GM18502 (cell line): ENCODE data around the gene TAS2R40.
"Not testable (repeated sequence)": the region's sequence is repeated elsewhere in the genome, so short reads cannot be mapped to it uniquely, and the experiment has no call there.

ENCODE experiments used
- ATAC-seq: cut with Tn5 transposase; IDR thresholded peaks from one replicate; pipeline ENCODE4 v1.9.1; 2021; ENCODE audit warnings: mild to moderate bottlenecking; ENCODE audit not compliant: unreplicated experiment, poor library complexity

TAS2R40 gene

DNA sequence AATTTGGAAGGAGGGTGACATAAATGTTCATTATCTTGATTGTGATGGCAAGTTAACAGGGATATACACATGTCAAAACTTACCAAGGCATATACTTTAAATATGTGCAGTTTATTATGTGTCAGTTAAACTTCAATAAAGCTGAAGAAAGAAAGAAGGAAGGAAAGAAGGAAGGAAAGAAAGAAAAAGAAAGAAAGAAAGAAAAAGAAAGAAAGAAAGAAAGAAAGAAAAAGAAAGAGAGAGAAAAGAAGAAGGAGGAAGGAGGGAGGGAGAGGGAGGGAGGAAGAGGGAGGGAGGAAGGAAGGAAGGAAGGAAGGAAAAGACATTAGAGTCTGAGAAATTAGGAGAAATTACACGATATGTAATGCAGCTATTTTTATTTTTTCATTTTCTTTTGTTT, 25.5 kb downstream of the TAS2R40 start:
- no peak for ATAC-seq

DNA sequence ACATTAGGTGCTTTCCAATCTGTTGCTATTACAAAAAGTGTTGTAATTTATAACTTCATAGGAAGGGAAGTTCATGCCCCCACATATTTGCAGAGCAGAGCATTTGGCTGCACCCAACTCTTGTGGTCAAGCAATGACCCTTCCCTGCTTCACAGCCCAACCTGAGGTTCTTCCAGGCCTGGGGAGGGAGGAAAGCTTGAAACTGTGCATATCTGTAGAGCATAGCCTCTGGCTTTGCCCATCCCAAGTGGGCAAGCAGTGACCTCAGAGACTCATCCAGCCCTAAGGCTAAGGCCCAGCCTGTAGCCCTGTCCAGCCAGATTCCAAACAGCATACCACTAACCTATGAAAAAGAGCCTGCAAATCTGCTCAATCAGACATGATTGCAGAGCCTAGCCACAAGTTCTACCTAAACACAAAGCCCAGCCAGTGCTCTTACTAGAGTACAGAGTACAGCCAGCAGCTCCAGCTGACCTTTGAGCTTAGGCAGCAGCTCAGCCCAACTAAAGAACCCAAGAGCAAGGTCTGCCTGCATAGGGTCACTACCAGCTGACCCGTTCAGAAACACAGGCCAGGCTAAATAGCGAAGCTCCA, 27.0 kb downstream of the TAS2R40 start:
- ATAC-seq, result no peak

DNA sequence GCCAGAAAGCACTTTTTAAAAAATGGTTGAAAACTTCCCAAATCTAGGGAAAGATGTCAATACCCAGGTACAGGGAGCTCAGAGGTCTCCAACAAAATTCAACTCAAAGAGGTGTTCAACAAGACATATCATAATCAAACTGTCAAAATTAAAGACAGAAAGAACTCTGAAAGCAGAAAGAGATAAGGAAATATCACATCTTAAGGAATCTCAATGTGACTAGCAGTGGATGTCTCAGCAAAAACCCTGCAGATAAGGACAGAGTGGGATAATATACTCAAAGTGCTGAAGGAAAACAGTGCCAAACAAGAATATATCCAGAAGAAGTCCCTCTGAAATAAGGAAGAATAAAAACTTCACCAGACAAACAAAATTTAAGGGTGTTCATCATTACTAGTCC, 28.4 kb downstream of the TAS2R40 start:
- no peak for ATAC-seq

DNA sequence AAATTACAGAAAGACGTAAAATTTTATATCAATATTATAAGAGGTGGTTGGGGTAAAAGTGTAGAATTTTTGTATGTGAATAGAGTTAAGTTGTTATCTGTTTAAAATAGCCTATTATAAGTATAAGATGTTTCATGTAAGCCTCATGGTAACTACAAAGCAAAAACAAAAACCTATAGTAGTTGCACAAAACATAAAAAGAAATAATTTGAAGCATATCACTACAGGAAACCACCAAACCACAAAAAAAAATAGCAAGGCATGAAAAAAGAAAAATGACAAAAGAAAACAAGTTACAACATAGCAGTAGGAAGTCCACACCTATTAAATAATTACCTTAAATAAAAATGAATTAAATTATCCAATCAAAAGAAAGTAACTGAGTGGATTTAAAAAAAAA, 29.0 kb downstream of the TAS2R40 start:
- no peak for ATAC-seq

DNA sequence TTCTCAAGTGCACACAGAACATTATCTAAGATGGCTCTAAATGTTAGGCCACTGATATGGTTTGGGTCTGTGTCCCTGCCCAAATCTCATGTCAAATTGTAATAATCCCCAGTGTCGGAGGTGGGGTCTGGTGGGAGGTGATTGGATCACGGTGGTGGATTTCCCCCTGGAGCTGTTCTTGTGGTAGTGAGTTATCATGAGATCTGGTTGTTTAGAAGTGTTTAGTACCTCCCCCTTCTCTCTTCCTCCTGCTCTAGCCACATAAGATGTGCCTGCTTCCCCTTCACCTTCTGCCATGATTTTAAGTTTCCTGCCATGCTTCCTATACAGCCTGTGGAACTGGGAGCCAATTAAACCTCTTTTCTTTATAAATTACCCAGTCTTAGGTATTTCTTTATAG, 30.2 kb downstream of the TAS2R40 start:
- ATAC-seq, result no peak

DNA sequence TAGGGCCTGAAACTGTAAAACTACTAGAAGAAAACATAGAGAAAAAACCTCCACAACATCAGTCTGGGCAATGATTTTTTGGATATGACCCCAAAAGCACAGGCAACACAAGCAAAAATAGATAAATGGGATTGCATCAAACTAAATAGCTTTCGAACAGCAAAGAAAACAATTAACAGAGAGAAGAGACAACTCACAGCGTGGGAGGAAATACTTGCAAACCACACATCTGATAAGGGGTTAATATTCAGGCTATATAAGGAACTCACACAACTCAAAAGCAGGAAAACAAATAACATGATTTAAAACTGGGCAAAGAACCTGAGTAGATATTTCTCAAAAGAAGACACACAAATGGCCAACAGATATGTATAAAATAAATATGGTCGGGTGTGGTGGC, 33.7 kb downstream of the TAS2R40 start:
- no peak for ATAC-seq

DNA sequence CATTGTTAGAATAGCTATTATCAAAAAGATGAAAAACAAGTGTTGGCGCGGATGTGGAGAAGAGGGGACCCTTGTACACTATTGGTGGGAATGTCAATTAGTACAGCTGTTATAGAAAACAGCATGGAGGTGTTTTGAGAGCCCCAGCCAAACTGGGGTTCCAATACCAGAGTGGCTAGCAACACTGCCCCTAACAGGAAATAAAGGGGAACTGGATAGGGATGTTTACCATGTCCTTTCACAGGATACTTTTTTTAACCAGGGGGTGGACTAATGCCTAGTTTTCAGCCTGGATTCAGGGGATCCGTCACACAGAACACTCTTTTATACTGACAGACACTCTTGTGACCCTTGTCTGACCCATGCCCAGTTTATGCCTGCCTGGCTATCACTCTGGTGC, 34.5 kb downstream of the TAS2R40 start:
- ATAC-seq, result no peak

DNA sequence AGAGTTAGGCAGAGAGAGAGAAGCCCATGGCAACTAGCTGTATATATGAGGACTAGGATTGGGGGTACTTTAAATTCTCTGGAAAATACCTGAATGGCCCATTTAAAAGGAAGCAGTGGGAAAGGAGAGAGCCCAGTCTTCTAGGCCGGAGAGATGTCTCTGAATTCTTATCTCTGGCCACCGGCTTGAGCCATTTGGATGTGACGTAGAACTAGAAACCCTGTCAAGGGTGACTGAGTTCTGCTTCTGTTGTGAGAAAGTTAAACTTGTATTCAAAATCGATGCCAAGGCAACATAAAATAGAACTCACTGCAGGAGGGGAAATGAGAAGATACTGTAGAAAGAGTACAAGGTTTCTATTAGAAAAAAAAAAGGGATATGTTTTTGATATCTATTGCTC, 35.1 kb downstream of the TAS2R40 start:
- peak; percentile 86 for ATAC-seq

DNA sequence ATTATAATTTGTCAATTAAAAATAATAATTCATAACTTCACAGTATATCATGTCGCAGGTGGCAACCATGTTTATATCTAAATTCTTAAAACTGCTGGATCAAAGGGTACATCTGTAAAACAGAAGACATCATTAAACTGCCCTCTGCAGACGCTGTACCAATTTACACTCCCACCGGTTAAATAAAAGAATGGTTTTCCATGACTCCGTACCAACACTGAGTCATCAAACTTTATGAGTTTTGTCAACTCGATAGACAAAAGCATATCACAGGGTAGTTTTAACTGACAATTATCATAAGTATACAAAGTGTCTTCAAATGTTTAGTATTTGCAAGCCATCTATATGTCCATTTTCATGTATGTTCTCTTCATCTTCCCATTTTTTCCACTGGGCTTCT, 35.7 kb downstream of the TAS2R40 start:
- no peak for ATAC-seq

DNA sequence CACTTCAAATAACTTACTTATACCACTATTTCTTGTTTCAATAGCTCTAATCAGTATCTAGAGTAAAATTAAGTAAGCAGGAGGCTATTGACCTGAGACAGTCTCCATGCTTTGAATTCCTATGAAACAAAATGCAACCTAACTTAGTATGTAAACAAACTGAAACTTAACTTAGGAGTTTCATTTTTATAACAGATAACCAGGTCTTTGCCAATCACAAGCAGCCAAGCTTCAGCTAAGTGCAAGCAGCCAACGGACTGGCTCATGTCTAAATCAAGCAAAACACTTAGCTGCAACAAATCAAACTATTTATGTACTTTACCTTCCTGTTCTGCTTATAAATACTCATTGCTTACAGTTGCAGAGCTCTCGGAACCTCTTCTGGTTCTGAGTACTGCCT, 37.0 kb downstream of the TAS2R40 start:
- ATAC-seq, result peak; percentile 37

DNA sequence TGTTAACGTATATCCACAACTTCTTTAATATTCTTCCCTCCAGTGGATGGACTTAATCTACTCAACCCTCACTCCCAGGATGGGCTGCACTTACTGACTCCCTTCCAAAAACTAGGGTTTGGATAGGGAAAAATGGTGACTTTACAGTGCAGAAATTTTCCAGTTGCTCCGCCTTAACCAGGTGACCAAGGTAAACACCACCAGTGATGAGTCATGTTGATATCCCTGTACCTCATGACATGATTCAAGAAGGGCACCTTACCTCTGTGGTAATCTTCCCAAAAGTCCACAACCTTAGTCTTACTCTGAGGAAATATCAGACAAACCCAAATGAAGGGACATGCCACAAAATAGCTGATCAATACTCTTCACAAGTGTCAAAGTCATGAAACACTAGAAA, 37.9 kb downstream of the TAS2R40 start:
- ATAC-seq, result no peak

DNA sequence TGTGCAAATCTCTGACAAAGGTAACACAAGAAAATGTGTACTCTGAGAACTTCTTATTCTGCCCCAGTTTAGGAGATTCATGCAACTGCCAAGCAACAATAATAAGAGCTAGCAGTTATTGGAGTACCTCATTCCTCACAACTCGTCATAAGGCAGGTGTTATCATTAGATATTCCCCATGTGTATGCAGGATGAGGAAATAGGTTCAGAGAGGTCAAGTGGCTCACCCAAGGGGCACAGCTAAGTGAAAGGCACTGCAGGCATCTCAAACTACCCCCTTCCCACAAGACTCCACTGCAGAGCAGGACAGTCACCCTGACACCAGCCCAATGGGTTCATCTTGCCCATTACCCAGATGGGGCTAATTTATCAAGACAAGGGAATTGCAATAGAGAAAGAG, 40.1 kb downstream of the TAS2R40 start:
- ATAC-seq, result no peak

DNA sequence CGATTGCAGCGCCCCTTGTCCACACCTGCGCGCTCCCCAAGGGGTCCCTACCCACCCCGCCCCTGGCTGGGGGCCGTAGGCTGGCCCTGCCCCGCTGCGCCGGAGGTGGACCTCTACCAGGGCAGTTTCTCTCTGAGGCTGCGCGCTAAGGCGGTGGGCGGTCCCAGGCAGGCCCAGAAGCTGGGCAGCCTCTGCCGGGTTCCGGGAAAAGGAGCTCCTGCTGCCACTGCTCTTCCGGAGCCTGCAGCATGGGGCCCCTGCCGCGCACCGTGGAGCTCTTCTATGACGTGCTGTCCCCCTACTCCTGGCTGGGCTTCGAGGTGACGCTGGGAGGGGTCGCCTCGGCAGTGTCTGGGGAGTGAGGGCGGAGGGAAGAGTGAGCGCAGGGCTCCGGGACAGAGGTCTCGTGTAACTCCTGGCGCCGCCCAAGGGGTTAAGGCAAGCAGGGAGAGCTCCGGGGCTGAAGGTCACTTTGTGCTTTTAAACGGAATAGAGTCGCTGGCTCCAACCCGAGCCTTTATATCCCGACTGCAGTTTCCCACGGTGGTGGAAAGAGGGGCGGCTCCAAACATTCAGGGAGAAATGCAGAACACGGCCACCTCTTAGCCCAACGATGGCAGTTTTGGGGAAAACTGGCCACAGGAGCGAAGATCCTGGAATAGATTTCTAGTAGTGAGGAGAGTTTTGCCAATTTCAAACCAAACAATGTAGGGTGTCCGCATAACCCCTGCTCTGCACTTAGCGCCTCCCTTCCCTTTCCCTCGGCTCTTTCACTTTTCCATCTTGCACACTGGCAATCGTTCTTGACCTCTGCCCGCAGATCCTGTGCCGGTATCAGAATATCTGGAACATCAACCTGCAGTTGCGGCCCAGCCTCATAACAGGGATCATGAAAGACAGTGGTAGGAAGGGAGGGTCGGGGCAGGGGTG, 41.7 kb downstream of the TAS2R40 start, which contains the start of gene GSTK1:
GSTK1 (plus strand) TSS at position 176 of the 930 bp plus-strand sequence; CDS start at position 249, 73 bp downstream.
- ATAC-seq, result peak; percentile 95

DNA sequence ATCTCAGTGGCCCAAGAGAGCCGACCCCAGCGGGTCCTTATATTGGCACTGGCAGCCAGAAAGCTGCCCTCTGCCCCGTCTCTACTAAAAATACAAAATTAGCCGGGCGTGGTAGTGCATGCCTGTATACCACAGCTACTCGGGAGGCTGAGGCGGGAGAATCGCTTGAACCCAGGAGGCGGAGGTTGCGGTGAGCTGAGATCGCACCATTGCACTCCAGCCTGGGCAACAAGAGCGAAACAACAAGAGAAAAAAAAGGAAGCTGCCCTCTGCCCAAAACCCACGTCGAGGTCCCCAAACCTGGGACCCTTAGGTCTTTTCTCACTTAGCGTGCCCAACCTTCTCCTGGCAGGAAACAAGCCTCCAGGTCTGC, 42.3 kb downstream of the TAS2R40 start:
- ATAC-seq, result not testable (repeated sequence)

DNA sequence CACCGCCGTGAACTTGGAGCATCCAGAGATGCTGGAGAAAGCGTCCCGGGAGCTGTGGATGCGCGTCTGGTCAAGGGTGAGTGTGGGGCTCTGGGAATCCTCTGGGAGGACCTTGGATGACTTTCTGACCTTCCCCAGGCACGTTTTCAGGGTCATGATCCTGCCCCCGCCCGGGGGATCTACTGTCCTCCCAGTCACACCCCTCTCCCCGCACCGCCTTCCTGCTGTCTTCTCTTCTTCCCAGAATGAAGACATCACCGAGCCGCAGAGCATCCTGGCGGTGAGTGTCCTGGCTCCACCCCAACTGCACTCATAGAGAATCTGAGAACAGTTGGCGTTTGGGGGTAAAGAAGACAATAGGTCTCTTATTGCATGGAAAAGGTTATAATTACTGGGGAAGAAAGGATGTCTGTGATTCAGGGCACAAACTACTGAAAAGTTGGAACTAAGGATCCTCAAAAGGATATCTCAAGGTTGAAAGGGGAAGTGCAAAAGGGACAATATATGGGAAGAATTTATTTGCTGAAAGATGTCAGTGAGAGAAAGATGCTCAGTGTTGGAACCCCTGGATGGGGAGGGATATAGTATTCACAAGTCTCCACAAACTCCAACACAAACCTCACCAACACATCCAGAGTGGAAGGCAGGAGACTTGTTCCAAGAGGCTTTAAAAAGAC, 43.3 kb downstream of the TAS2R40 start:
- no peak for ATAC-seq

DNA sequence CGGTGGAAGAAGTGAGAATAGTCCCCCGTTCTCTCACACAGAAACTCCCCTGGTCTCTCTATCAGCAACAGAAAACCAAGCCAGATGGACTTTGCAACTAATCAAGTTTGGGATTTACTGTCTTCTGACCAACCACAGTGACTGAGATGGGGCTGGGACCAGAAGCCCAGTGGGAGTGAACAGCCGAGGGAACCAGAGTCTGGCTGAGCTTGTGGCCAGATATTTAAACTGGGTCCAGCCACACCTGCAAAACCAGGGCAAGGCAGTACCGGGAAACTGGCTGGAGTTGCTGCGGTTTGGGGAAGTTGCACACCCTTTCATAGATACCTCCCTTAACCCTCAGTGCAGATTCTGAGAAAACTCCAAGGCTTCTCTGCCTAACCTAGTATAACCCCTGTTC, 47.4 kb downstream of the TAS2R40 start:
- ATAC-seq, result no peak

DNA sequence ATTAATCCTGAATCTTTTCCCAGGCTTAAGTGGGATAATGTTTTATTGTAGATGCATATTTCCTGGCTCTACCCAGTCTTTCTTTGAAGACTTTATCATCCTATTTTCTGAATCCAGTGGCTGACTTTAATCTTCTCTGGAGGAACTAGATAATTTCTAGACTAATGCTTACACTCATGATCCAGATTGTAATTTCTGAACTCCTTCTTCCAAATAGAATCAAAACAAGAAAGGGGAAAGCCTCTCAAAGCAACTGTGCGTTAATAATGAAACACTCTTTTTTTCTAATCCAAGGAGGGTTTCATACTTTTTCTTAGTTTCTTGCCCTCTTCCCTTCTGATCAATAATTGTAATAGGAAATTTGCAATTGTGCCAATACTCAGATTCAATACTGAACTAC, 49.4 kb downstream of the TAS2R40 start:
- ATAC-seq, result no peak
